GM12801 (cell line): ENCODE measurements around the gene COG5.

Experiments
- CTCF ChIP-seq: IDR thresholded peaks from one replicate; pipeline ENCODE4 v1.5.1; 2011; ENCODE audit warnings: control low read depth; ENCODE audit not compliant: insufficient read length; ENCODE audit errors: extremely low read depth

The COG5 gene

GRCh38 chr7:107164092-107164491, 399.6 kb downstream of the COG5 start:
- no peak for TF ChIP-seq CTCF

GRCh38 chr7:107162475-107162874, 401.2 kb downstream of the COG5 start:
- TF ChIP-seq CTCF, result no peak

- no peak for TF ChIP-seq CTCF
These were observed 402.3 kb downstream of the COG5 start for GRCh38 chr7:107161415-107161814.

- no peak for TF ChIP-seq CTCF
These were observed 403.3 kb downstream of the COG5 start for GRCh38 chr7:107160389-107160788.

- TF ChIP-seq CTCF, result no peak
These were observed 405.7 kb downstream of the COG5 start for GRCh38 chr7:107158028-107158427.

- TF ChIP-seq CTCF, result no peak
These were observed 406.6 kb downstream of the COG5 start for GRCh38 chr7:107157091-107157490.

- TF ChIP-seq CTCF, result no peak
These were observed 408.9 kb downstream of the COG5 start for GRCh38 chr7:107154826-107155225.

GRCh38 chr7:107152011-107152410, 411.7 kb downstream of the COG5 start:
- no peak for TF ChIP-seq CTCF
